Esophagus muscularis mucosa (tissue), 4 donors: ENCODE measurements around the gene APBB1. TPM values are rescaled to one million over a fixed set of nuclear protein-coding genes. Genes with fewer than 3 reads are reported as not detected.

Experiments used
- DNase-seq: peaks from one replicate; pipeline ENCODE4 v3.0.0-alpha.2; 2017; ENCODE audit errors: extremely low spot score
- H3K27ac ChIP-seq, 4 donors: fragments of 200-600 bp; sonication (generic); replicated peaks in 1 of 4; 1 replicate in 3 of 4; 2 replicates in 1 of 4; pipeline ENCODE4 v1.5.1; 2016 to 2019; ENCODE audit warnings: mild to moderate bottlenecking in 1 of 4
- H3K27me3 ChIP-seq, 4 donors: fragments of 200-600 bp; sonication (generic); one replicate each; pipeline versions ENCODE4 v1.5.1 to v1.6.0; 2016 to 2019
- H3K36me3 ChIP-seq, 4 donors: fragments of 200-600 bp; sonication (generic); one replicate each; pipeline ENCODE4 v1.5.1; 2016 to 2019
- H3K4me1 ChIP-seq, 4 donors: fragments of 200-600 bp; sonication (generic); one replicate each; pipeline ENCODE4 v1.5.1; 2016 to 2019
- H3K4me3 ChIP-seq, 4 donors: fragments of 200-600 bp; sonication (generic); 1 replicate in 2 of 4; 2 replicates in 2 of 4; pipeline ENCODE4 v1.5.1; 2016 to 2019; ENCODE audit warnings: mild to moderate bottlenecking in 4 of 4, moderate library complexity in 1 of 4
- H3K9me3 ChIP-seq, 4 donors: fragments of 200-600 bp; sonication (generic); 1 replicate in 3 of 4; 2 replicates in 1 of 4; pipeline ENCODE4 v1.5.1; 2016 to 2019
- EP300 ChIP-seq: sonication (generic); formaldehyde crosslinking; IDR thresholded peaks from one replicate; pipeline ENCODE4 v1.6.1; 2017; ENCODE audit warnings: antibody characterized with exemption
- POLR2A ChIP-seq: fragments of 450-650 bp; IDR thresholded peaks from one replicate; pipeline ENCODE4 v1.6.1; 2017; ENCODE audit warnings: antibody characterized with exemption, moderate library complexity, mild to moderate bottlenecking, low read depth
- POLR2AphosphoS5 ChIP-seq, 2 donors: sonication (generic); formaldehyde crosslinking; IDR thresholded peaks; one replicate each; pipeline ENCODE4 v1.6.1; 2017; ENCODE audit warnings: antibody characterized with exemption in 2 of 2
- WGBS: methylation state at CpG from one replicate; pipeline ENCODE4 v1.1.5; 2018; 5-methylcytosine and 5-hydroxymethylcytosine counted together
- intact Hi-C: fragments of 100-400 bp; cut with DNase I; formaldehyde crosslinking; loops from one replicate; pipeline ENCODE4 v1.15.1; 2023
- total RNA-seq, 4 donors: library from RNA; depleted of rRNA; stranded (reverse); fragments of >200 nt; gene quantifications; one replicate each; pipeline versions ENCODE4 v1.1.0 to v1.2.1, GENCODE V29; 2016
- TF ChIP-seq, protein P1 (sequence below), 3 experiments: fragments of 200-600 bp in 2 of 3; fragments of 450-650 bp in 1 of 3; sonication (generic) in 2 of 3; IDR thresholded peaks; one replicate each; pipeline ENCODE4 v1.5.1; 2017 to 2019; ENCODE audit warnings: antibody characterized with exemption in 3 of 3, mild to moderate bottlenecking in 2 of 3, moderate library complexity in 1 of 3

APBB1 gene
- total RNA-seq, 4 donors from 2014 or later: 63.1 to 166 (median 109) TPM

DNA sequence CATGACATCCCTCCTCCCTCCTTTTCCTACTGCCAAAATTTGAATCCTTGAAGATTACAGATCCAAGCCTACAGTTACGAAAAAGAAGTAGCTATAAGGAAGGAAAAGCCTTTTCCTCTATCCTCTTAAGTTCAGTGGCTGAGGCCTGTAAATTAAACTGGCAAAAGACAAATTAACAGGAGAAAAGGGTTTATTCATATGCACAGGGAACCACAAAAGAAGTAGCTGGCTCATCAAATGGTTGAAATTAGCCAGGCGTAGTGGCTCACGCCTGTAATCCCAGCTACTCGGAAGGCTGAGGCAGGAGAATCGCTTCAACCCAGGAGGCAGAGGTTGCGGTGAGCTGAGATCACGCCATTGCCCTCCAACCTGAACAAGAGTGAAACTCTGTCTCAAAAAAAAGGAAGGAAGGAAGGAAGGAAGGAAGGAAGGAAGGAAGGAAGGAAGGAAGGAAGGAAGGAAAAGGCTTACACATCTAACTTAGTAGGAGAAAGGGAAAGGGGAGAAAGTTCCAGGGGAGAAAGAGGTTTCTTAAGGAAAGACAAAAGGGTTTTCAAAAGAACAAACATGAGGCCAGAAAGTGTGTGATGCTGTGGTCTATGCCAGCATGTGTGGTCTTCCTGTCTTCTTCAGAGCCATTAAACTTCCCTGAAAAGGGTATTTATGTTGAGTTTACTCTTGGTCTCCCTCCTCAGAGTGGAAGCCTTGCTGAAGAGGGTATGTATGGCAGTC, 33.7 kb downstream of the APBB1 start:
- Histone ChIP-seq H3K36me3 (no peaks in the 10 kb centered on the region), H3K9me3 (no peaks in the 10 kb centered on the region), H3K4me1 (peaks cover 0 to 19% (median 16%) of the 10 kb centered on the region in 4 donors), H3K4me3 (no peak overlapping the region), H3K27me3 (no peaks in the 10 kb centered on the region), H3K27ac (no peak overlapping the region)
- TF ChIP-seq POLR2AphosphoS5 (IDR thresholded peaks at IDR 0.05) (no peak), POLR2A (no peak), EP300 (no peak)
- TF ChIP-seq, protein P1, sequence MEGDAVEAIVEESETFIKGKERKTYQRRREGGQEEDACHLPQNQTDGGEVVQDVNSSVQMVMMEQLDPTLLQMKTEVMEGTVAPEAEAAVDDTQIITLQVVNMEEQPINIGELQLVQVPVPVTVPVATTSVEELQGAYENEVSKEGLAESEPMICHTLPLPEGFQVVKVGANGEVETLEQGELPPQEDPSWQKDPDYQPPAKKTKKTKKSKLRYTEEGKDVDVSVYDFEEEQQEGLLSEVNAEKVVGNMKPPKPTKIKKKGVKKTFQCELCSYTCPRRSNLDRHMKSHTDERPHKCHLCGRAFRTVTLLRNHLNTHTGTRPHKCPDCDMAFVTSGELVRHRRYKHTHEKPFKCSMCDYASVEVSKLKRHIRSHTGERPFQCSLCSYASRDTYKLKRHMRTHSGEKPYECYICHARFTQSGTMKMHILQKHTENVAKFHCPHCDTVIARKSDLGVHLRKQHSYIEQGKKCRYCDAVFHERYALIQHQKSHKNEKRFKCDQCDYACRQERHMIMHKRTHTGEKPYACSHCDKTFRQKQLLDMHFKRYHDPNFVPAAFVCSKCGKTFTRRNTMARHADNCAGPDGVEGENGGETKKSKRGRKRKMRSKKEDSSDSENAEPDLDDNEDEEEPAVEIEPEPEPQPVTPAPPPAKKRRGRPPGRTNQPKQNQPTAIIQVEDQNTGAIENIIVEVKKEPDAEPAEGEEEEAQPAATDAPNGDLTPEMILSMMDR (IDR thresholded peaks at IDR 0.05): no peak
- no peak for DNase-seq
- WGBS: 94% methylated on average over 7 of the region's 7 CpGs
- intact Hi-C loops: loop anchor here (5.0 kb wide), 1 partner anchor 37 kb away; no protein-coding TSS in a partner anchor

- TF ChIP-seq, protein P1 (IDR thresholded peaks at IDR 0.05): no peak
- no peak for TF ChIP-seq EP300
- no peak for TF ChIP-seq POLR2A
- no peak for TF ChIP-seq POLR2AphosphoS5 (IDR thresholded peaks at IDR 0.05)
- intact Hi-C loops: loop anchor here (5.0 to 10.0 kb wide), 2 partner anchors 129 to 326 kb away; no protein-coding TSS in a partner anchor
- H3K4me1 ChIP-seq: peaks cover 0 to 6% (median 2%) of the 10 kb centered on the region in 4 donors
Measured at GRCh38 chr11:6378640-6378989, 40.3 kb downstream of the APBB1 start.

GRCh38 chr11:6377902-6378639, 40.8 kb downstream of the APBB1 start:
- peaks cover 0 to 6% (median 2%) of the 10 kb centered on the region in 4 donors for H3K4me1 ChIP-seq
- no peaks in the 10 kb centered on the region for H3K36me3 ChIP-seq
- TF ChIP-seq POLR2AphosphoS5 (IDR thresholded peaks at IDR 0.05) (no peak), POLR2A (no peak), EP300 (no peak)
- TF ChIP-seq, protein P1 (IDR thresholded peaks at IDR 0.05): no peak
- intact Hi-C loops: loop anchor here (5.0 to 10.0 kb wide), 2 partner anchors 129 to 327 kb away; no protein-coding TSS in a partner anchor
- no peak overlapping the region for H3K4me3 ChIP-seq
- DNase-seq: no peak
- H3K9me3 ChIP-seq: no peaks in the 10 kb centered on the region
- H3K27ac ChIP-seq: no peak overlapping the region
- no peaks in the 10 kb centered on the region for H3K27me3 ChIP-seq
- 42% methylated on average over 4 of the region's 4 CpGs for WGBS

More at GRCh38 chr11:6378640-6378989, 40.3 kb downstream of the APBB1 start:
- no peaks in the 10 kb centered on the region for H3K36me3 ChIP-seq
- no peak overlapping the region for H3K27ac ChIP-seq
- no peak overlapping the region for H3K4me3 ChIP-seq
- no peaks in the 10 kb centered on the region for H3K9me3 ChIP-seq
- no peaks in the 10 kb centered on the region for H3K27me3 ChIP-seq
- WGBS: 81% methylated on average over 5 of the region's 5 CpGs
- no peak for DNase-seq

GRCh38 chr11:6371825-6372224, 47.1 kb downstream of the APBB1 start:
- H3K4me1 ChIP-seq: no peaks in the 10 kb centered on the region
- 88% methylated on average over 6 of the region's 6 CpGs for WGBS
- H3K36me3 ChIP-seq: no peaks in the 10 kb centered on the region
- no peaks in the 10 kb centered on the region for H3K27me3 ChIP-seq
- no peak overlapping the region for H3K27ac ChIP-seq
- no peak for DNase-seq
- H3K9me3 ChIP-seq: no peaks in the 10 kb centered on the region
- TF ChIP-seq EP300 (no peak), POLR2A (no peak), POLR2AphosphoS5 (IDR thresholded peaks at IDR 0.05) (no peak)
- TF ChIP-seq, protein P1 (IDR thresholded peaks at IDR 0.05): no peak
- no peak overlapping the region for H3K4me3 ChIP-seq
- intact Hi-C loops: loop anchor here (10.0 kb wide), 1 partner anchor 333 kb away; no protein-coding TSS in a partner anchor
